GM12878 (cell line): ENCODE measurements around the gene ADAM23. TPM values are rescaled to one million over a fixed set of nuclear protein-coding genes. Genes with fewer than 3 reads are reported as not detected.

Experiments used
- ATAC-seq: fragments of 200-7000 bp; cut with Tn5 transposase; 3 replicates; pipeline ENCODE4 v1.9.1; 2020; ENCODE audit warnings: mild to moderate bottlenecking, moderate library complexity
- BruUV-seq: library from RNA; stranded (reverse); fragments of 400-500 nt; replicated peaks from 2 replicates; lab custom pipeline; 2021; lab: Mats Ljungman, UMichigan
- CTCF ChIA-PET: fragments of 300-600 bp; sonication (Branson Sonifier 250); formaldehyde crosslinking; extraction: SDS; loops from one replicate; lab custom pipeline; 2021; ENCODE audit warnings: inconsistent platforms; lab: Yijun Ruan, JAX
- POLR2A ChIA-PET: fragments of 350-600 bp; formaldehyde crosslinking; extraction: SDS; loops from one replicate; lab custom pipeline; 2021; ENCODE audit warnings: inconsistent platforms; lab: Charles Lee
- RAD21 ChIA-PET: fragments of 300-600 bp; sonication (Branson Sonifier 250); formaldehyde crosslinking; loops from one replicate; lab custom pipeline; 2023; ENCODE audit warnings: antibody characterized with exemption; ENCODE audit not compliant: unreplicated experiment; lab: Charles Lee
- SMC1A ChIA-PET: fragments of 300-600 bp; sonication (Branson Sonifier 250); formaldehyde crosslinking; loops from one replicate; lab custom pipeline; 2023; ENCODE audit not compliant: unreplicated experiment, uncharacterized antibody; lab: Charles Lee
- DNase-seq: peaks from one replicate; pipeline ENCODE4 v3.0.0-alpha.2; 2011; ENCODE audit warnings: low read depth, low spot score
- FAIRE-seq: peaks from 3 replicates; lab custom pipeline; 2011; peaks lifted over from hg19 to GRCh38; lab: Jason Lieb, UNC
- H2AFZ ChIP-seq: 2 replicates; pipeline ENCODE4 v1.6.0; 2011; ENCODE audit warnings: low read depth, low read length, control low read depth; ENCODE audit not compliant: control insufficient read depth
- H3K27ac ChIP-seq: 2 replicates; pipeline ENCODE4 v1.5.1; 2011; ENCODE audit warnings: control low read depth; ENCODE audit not compliant: control insufficient read depth, insufficient read depth
- H3K27me3 ChIP-seq, 2 experiments: replicated peaks in 1 of 2; 2 replicates each; pipeline versions ENCODE4 v1.6.0 to v1.6.1; 2011; ENCODE audit warnings: low read length in 1 of 2; ENCODE audit not compliant: control insufficient read depth in 2 of 2, insufficient read depth in 2 of 2
- H3K36me3 ChIP-seq, 2 experiments: 2 replicates each; pipeline ENCODE4 v1.5.1; 2011; ENCODE audit warnings: low read length in 1 of 2; ENCODE audit not compliant: control insufficient read depth in 2 of 2, insufficient read depth in 2 of 2
- H3K4me1 ChIP-seq: 2 replicates; pipeline ENCODE4 v1.6.1; 2011; ENCODE audit warnings: mild to moderate bottlenecking, low read length, moderate library complexity, mixed read lengths; ENCODE audit not compliant: control insufficient read depth, insufficient read depth
- H3K4me2 ChIP-seq: 2 replicates; pipeline ENCODE4 v1.6.0; 2011; ENCODE audit warnings: control low read depth; ENCODE audit not compliant: control insufficient read depth, insufficient read depth
- H3K4me3 ChIP-seq: fragments of 200-600 bp; sonication (generic); 2 replicates; pipeline ENCODE4 v1.5.1; 2016
- H3K79me2 ChIP-seq: 2 replicates; pipeline ENCODE4 v1.6.0; 2011; ENCODE audit warnings: low read length; ENCODE audit not compliant: control insufficient read depth, insufficient read depth
- H3K9ac ChIP-seq: 2 replicates; pipeline ENCODE4 v1.8.0; 2011; ENCODE audit warnings: low read length, control low read depth, mixed read lengths; ENCODE audit not compliant: control insufficient read depth, insufficient read depth
- H3K9me3 ChIP-seq: replicated peaks from 3 replicates; pipeline ENCODE4 v1.5.1; 2011; ENCODE audit warnings: mild to moderate bottlenecking, low read length; ENCODE audit not compliant: control insufficient read depth, insufficient read depth
- H4K20me1 ChIP-seq: 2 replicates; pipeline ENCODE4 v1.6.0; 2011; ENCODE audit not compliant: control insufficient read depth, insufficient read depth
- BACH1 ChIP-seq: fragments of 450-650 bp; IDR thresholded peaks from 2 replicates; pipeline ENCODE4 v1.6.1; 2017; ENCODE audit warnings: mild to moderate bottlenecking, borderline replicate concordance
- DPF2 ChIP-seq: fragments of 450-650 bp; IDR thresholded peaks from 2 replicates; pipeline ENCODE4 v1.6.1; 2017; ENCODE audit warnings: mild to moderate bottlenecking
- FOS ChIP-seq: IDR thresholded peaks from 3 replicates; pipeline ENCODE4 v1.6.1; 2011; ENCODE audit warnings: borderline replicate concordance; ENCODE audit not compliant: insufficient read length; ENCODE audit errors: extremely low read depth
- MEF2A ChIP-seq: IDR thresholded peaks from 2 replicates; pipeline ENCODE4 v1.6.1; 2011; ENCODE audit warnings: low read depth, mild to moderate bottlenecking, low read length, moderate library complexity; ENCODE audit not compliant: insufficient read depth
- RUNX3 ChIP-seq: IDR thresholded peaks from 2 replicates; pipeline ENCODE4 v1.6.1; 2012; ENCODE audit warnings: low read length, inconsistent platforms
- ZNF384 ChIP-seq: IDR thresholded peaks from 2 replicates; pipeline ENCODE4 v1.6.1; 2012; ENCODE audit warnings: low read depth, mild to moderate bottlenecking, low read length, improper control_type of control experiment, borderline replicate concordance
- WGBS: methylation state at CpG from one replicate; pipeline ENCODE4 v1.1.6; 2016; ENCODE audit warnings: low lambda C conversion rate; ENCODE audit not compliant: insufficient replicate concordance, insufficient coverage; ENCODE audit errors: missing lambda C conversion rate; 5-methylcytosine and 5-hydroxymethylcytosine counted together
- in situ Hi-C: fragments of 300-500 bp; cut with MboI; formaldehyde crosslinking; loops from 9 replicates; pipeline ENCODE4 v1.14.3; 2018; ENCODE audit warnings: mixed read lengths
- intact Hi-C: fragments of 100-400 bp; cut with micrococcal nuclease; formaldehyde crosslinking; loops from one replicate; pipeline ENCODE4 v1.14.2; 2022; ENCODE audit not compliant: unreplicated experiment
- polyA plus RNA-seq, 11 experiments: library from polyadenylated mRNA; depleted of rRNA in 4 of 11; unstranded in 6 of 11; stranded (reverse) in 5 of 11; fragments of >200 nt; fragmentation: Nextera tagmentation in 4 of 11; fragmentation: Illumina TruSeq in 1 of 11; extraction: Ambion mirVana in 4 of 11; extraction: Trizol in 1 of 11; gene quantifications; 1 replicate in 1 of 11; 2 replicates in 10 of 11; pipeline versions ENCODE4 v1.2.1 to v1.2.3, GENCODE V29; 2011 to 2016; ENCODE audit warnings: inconsistent platforms in 2 of 11, missing spikeins in 2 of 11, low read depth in 1 of 11
- total RNA-seq, 4 experiments: library from RNA; depleted of rRNA in 3 of 4; stranded (reverse); fragments of >200 nt in 3 of 4; fragmentation: Illumina TruSeq in 1 of 4; extraction: Trizol in 1 of 4; gene quantifications; 2 replicates each; pipeline versions ENCODE4 v1.2.1 to v1.2.3, GENCODE V29; 2013 to 2021
- TF ChIP-seq, protein P1 (sequence below): fragments of 450-650 bp; conservative IDR thresholded peaks from 2 replicates; pipeline ENCODE4 v1.6.1; 2017; ENCODE audit warnings: mild to moderate bottlenecking, moderate library complexity
- TF ChIP-seq, protein P2 (sequence below): fragments of 450-650 bp; IDR thresholded peaks from 2 replicates; pipeline ENCODE4 v1.6.1; 2016; ENCODE audit warnings: mild to moderate bottlenecking

Gene ADAM23
- total and polyA plus RNA-seq, 10 of the 15 experiments (the other 5 are each of a cell fraction or from before 2014, with no cell fraction given): 5.7 to 41.8 (median 15.6) TPM

DNA sequence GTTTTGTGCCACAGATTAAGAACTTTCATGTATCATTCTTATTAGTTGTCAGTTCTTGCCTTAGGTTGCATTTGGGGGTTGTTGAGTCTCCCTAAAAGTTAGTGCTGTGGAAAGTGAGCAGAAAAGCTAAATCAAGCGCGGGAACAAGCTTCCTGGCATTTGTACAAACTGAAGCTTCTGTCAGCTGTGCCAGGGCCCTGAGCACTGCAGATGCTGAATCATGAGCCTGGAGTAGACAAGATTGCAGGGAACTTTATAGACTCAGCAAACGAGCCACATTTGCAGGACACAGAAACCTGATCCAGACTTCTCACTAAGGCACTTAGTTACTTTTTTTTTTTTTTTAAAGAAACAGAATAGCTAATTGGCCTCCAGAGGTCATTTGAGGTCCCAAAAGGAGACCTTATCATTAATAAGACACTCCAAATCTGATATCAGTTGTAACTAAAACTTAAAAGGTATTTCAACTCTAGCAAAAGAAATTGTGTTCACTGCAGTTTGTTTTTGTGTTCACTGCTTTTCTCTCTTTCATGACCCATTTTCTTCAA is 88.7 kb downstream of the ADAM23 start:
- ChIA-PET CTCF (no interaction called here), SMC1A (interaction anchor here (3.1 kb wide), 1 partner anchor 10 kb away, joined by 14 read pairs; no protein-coding TSS in a partner anchor), POLR2A (interaction anchor here (0.8 kb wide), 1 partner anchor 11 kb away, joined by 3 read pairs; no protein-coding TSS in a partner anchor), RAD21 (no interaction called here)
- Histone ChIP-seq H3K79me2 (no peaks in the 10 kb centered on the region), H3K4me1 (no peaks in the 10 kb centered on the region), H3K27ac (no peak overlapping the region), H3K4me3 (no peak overlapping the region), H4K20me1 (no peaks in the 10 kb centered on the region), H2AFZ (no peak overlapping the region), H3K4me2 (no peak overlapping the region), H3K27me3 (no peaks in the 10 kb centered on the region), H3K36me3 (no peaks in the 10 kb centered on the region), H3K9ac (no peak overlapping the region), H3K9me3 (no peaks in the 10 kb centered on the region)
- no peak for ATAC-seq
- no peak for FAIRE-seq
- intact Hi-C loops: no loop called here
- TF ChIP-seq, protein P1, sequence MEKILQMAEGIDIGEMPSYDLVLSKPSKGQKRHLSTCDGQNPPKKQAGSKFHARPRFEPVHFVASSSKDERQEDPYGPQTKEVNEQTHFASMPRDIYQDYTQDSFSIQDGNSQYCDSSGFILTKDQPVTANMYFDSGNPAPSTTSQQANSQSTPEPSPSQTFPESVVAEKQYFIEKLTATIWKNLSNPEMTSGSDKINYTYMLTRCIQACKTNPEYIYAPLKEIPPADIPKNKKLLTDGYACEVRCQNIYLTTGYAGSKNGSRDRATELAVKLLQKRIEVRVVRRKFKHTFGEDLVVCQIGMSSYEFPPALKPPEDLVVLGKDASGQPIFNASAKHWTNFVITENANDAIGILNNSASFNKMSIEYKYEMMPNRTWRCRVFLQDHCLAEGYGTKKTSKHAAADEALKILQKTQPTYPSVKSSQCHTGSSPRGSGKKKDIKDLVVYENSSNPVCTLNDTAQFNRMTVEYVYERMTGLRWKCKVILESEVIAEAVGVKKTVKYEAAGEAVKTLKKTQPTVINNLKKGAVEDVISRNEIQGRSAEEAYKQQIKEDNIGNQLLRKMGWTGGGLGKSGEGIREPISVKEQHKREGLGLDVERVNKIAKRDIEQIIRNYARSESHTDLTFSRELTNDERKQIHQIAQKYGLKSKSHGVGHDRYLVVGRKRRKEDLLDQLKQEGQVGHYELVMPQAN: no peak
- no peak for TF ChIP-seq BACH1
- in situ Hi-C loops: no loop called here
- WGBS: 65% methylated on average over 3 of the region's 3 CpGs
- no TSS peak for BruUV-seq
- DNase-seq: no peak

DNA sequence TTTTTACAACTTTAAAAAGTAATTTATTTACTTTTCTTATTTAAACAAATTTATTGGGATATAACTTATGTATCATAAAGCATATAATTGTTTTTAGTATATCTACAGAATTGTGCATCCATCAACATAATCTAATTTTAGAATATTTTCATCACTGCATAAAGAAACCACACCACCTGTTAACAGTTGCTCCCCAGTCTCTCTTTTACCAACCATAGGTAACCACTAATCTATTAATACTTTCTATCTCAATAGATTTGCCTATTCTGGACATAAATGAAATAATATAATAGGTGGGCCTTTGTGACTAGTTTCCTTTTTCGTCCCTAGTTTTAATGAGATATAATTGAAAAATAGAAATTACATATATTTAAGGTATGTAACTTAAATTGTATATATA is 90.6 kb downstream of the ADAM23 start:
- Histone ChIP-seq H3K4me3 (no peak overlapping the region), H3K36me3 (no peaks in the 10 kb centered on the region), H3K4me2 (no peak overlapping the region), H3K27me3 (no peaks in the 10 kb centered on the region), H3K4me1 (no peaks in the 10 kb centered on the region), H4K20me1 (no peaks in the 10 kb centered on the region), H3K79me2 (no peaks in the 10 kb centered on the region), H3K9ac (no peak overlapping the region), H3K27ac (no peak overlapping the region), H2AFZ (no peak overlapping the region), H3K9me3 (no peaks in the 10 kb centered on the region)
- WGBS: 0% methylated on average over 1 of the region's 1 CpG
- FAIRE-seq: no peak
- no peak for DNase-seq
- in situ Hi-C loops (no loop called here), intact Hi-C loops (no loop called here)
- RAD21 ChIA-PET: interaction anchor here (0.6 to 2.0 kb wide), 2 partner anchors 62 to 70 kb away, joined by 3 to 4 read pairs; no protein-coding TSS in a partner anchor
- peak; percentile 54 for ATAC-seq
- TF ChIP-seq, protein P2, sequence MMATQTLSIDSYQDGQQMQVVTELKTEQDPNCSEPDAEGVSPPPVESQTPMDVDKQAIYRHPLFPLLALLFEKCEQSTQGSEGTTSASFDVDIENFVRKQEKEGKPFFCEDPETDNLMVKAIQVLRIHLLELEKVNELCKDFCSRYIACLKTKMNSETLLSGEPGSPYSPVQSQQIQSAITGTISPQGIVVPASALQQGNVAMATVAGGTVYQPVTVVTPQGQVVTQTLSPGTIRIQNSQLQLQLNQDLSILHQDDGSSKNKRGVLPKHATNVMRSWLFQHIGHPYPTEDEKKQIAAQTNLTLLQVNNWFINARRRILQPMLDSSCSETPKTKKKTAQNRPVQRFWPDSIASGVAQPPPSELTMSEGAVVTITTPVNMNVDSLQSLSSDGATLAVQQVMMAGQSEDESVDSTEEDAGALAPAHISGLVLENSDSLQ: no peak
- TF ChIP-seq ZNF384 (no peak), DPF2 (no peak), MEF2A (0 out of 2 replicates have a peak, but pooled peaks have one; percentile 42), RUNX3 (peak; percentile 78), FOS (no peak)
- TF ChIP-seq, protein P1: no peak
- POLR2A ChIA-PET: interaction anchor here (1.0 kb wide), 1 partner anchor 82 kb away, joined by 3 read pairs; no protein-coding TSS in a partner anchor
- SMC1A ChIA-PET: no interaction called here
- CTCF ChIA-PET: interaction anchor here (1.5 kb wide), 1 partner anchor 25 kb away, joined by 3 read pairs; no protein-coding TSS in a partner anchor
- BruUV-seq: no TSS peak
